ENCODE data around the gene ARL5A.
"Not testable (repeated sequence)": the region's sequence is repeated elsewhere in the genome, so short reads cannot be mapped to it uniquely, and the experiment has no call there.

ARL5A gene

DNA sequence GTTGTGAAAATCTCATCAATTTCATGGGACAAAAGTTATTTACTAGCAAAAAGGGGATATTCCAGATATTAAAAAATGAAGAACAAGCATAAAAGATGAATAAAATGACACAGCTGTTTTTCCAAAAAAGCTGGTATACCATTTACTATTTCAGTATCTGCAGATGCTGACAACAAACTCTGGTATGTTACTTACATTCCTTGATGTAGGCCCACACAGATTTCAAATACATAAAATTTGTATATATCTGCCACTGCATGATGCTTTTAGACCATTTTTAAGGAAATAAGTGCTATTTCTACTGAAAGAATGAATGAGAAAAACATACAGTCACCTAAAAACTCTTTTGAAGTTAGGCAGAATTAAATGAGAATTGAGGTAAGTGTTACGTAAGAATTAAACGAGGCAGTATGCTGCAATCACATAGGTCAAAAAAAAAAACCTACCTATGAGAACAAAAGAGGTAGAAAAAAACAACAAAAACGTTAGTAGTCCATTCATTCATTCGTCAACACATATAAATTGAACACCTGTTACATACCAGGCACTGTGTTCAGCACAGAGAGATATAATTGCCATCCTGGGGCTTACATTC, 32.5 kb downstream of the ARL5A start:
- no peak for DNase-seq (ENCODE audit: low read depth)

GRCh38 chr2:151794422-151794821, 33.8 kb downstream of the ARL5A start:
- DNase-seq (ENCODE audit: low read depth), result not testable (repeated sequence)

- DNase-seq (ENCODE audit: low read depth), result no peak
Measured at GRCh38 chr2:151793123-151793522, 35.1 kb downstream of the ARL5A start.

DNA sequence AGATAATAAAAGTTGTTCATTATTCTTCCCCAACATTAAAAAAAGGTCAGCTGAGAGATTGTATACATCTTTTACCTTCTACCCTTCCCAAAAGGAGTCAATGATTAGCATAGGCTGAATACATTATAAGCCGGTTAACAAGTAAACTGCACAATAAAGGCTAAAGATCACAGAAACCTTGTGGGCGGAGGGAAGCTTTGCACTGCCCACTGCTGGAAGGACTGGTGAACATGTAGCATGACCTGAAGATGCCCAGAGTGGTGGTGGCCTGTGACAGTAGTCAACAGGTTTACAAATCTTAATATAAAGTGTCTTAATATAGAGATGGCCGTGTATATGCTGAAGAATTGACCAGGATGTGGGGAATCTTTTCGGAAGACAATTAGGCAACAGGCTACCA, 35.6 kb downstream of the ARL5A start:
- no peak for DNase-seq (ENCODE audit: low read depth)

GRCh38 chr2:151791545-151791944, 36.7 kb downstream of the ARL5A start:
- no peak for DNase-seq (ENCODE audit: low read depth)

DNA sequence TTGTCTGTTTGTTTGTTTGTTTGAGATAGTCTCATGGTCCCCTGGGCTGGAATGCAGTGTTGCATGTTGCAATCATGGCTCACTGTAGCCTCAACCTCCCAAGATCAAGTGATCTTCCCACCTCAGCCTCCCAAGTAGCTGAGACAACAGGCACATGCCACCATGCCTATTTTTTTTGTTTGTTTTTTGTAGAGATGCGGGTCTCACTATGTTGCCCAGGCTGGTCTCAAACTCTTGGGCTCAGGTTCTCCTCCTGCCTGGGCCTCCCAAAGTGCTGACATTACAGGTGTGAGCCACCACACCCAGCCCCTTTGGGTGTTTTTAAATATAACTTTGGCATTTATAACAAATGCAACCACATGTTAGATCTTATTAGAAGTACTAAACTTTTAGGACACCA, 37.5 kb downstream of the ARL5A start:
- no peak for DNase-seq (ENCODE audit: low read depth)

DNA sequence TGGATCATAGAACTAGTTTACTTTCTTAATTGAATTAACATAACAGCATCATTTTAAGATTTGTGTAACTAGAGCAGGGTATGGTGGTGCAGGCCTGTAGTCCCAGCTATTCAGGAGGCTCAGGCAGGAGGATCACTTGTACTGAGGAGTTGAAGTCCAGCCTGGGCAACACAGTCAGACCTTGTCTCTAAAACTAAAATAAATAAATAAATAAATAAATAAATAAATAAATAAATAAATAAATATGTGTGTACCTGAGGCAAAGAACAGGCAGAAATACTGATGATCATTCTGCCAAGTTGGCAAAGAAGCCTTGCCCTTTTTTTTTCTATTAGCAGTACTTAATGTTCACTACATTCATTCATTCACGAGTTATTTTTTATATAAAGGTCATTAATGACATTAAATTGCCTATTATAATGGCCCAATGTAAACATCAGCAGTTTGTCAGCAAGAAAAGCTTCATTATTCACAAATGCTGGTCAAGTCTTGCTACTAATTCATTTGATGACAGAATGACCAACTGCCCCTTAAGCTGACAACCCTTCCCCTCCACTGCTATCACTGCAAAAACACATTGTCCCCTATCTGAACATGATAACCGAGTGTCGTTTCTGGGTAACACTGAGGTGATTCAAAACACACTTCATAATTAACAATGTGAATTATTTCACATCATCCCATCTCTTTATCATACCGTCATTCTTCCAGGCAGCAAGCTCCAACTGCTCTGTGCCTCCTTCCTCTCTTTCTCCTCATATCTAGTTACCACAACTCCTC, 39.0 kb downstream of the ARL5A start:
- no peak for DNase-seq (ENCODE audit: low read depth)

GRCh38 chr2:151786483-151786882, 41.7 kb downstream of the ARL5A start:
- DNase-seq (ENCODE audit: low read depth), result no peak

- no peak for DNase-seq (ENCODE audit: low read depth)
Measured at GRCh38 chr2:151786077-151786476, 42.1 kb downstream of the ARL5A start.

DNA sequence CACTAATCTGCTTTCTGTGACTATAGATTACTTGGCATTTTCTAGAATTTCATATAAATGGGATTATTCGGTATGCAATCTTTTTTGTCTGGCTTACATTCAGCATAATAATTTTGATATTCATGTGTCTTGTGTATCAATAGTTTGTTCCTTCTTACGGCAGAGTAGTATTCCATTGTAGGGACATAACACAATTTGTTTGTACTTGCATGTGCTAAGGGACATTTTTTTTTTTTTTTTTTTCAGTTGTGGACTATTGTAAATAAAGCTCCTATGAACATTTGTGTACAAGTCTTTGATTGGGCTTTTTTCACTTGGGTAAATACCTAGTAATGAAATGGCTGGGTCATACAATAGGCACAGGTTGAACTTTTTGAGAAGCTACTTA, 45.1 kb downstream of the ARL5A start:
- DNase-seq (ENCODE audit: low read depth), result no peak

GRCh38 chr2:151782378-151783132, 45.7 kb downstream of the ARL5A start:
- DNase-seq (ENCODE audit: low read depth), result no peak

- no peak for DNase-seq (ENCODE audit: low read depth)
Measured at GRCh38 chr2:151781642-151782041, 46.6 kb downstream of the ARL5A start.

DNA sequence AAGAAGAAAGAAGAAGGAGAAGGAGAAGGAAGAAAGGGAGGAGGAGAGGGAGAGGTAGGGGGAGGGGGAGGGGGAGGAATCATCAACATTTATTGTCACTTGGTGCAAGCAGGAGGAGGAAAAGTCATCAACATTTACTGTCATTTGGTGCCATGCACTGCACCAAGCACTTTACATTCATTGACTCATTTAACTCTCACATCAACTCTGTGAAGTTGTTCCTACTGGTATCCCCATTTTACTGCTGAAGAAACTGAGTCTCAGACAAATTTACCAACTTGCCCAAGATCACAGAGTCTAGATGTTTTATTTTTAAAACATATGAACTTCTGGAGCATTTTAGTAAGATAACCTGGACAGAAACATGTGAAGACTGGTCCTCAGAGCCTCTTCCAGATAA, 47.3 kb downstream of the ARL5A start:
- no peak for DNase-seq (ENCODE audit: low read depth)

GRCh38 chr2:151777935-151778334, 50.3 kb downstream of the ARL5A start:
- no peak for DNase-seq (ENCODE audit: low read depth)

- no peak for DNase-seq (ENCODE audit: low read depth)
Measured at GRCh38 chr2:151777487-151777886, 50.7 kb downstream of the ARL5A start.

- DNase-seq (ENCODE audit: low read depth), result no peak
Measured at GRCh38 chr2:151776367-151776766, 51.9 kb downstream of the ARL5A start.

GRCh38 chr2:151775057-151775740, 53.0 kb downstream of the ARL5A start:
- DNase-seq (ENCODE audit: low read depth), result peak; percentile 11

GRCh38 chr2:151774506-151774905, 53.7 kb downstream of the ARL5A start:
- DNase-seq (ENCODE audit: low read depth), result peak; percentile 44

DNA sequence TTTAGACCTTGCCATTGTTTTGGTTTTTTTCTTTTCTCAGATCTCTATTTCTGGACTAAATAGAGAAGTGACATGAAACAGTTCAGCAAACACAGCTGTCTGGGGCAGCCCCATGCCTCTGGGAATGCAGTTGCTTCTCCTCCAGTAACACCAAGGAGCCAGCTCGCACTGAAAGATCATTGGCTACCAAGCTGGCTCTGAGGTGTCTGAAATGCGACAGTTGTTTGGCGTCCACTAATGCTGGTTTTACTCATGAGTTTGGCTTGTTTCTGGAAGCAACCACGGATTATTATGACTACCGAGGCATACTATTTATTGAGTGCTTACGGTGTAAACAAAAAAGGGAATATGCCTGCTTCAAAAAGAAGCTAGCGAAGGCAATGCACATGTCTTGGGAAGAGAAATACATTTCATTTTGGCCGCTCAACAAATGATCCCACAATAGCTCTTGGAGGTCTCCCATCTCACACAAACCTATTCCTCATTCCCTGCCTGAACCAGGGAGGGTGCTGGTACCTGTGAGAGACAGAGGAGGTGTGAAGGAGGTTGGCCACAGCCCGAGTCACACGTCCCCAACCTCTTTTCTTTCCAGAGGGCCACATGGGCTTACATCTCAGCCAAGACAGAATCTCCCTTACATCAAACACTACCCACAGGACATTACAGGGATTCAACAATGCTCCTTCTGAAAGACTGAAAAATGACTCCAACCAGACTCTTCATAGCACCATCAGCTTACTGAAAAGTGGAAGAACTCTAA, 56.4 kb downstream of the ARL5A start:
- DNase-seq (ENCODE audit: low read depth), result peak; percentile 80

DNA sequence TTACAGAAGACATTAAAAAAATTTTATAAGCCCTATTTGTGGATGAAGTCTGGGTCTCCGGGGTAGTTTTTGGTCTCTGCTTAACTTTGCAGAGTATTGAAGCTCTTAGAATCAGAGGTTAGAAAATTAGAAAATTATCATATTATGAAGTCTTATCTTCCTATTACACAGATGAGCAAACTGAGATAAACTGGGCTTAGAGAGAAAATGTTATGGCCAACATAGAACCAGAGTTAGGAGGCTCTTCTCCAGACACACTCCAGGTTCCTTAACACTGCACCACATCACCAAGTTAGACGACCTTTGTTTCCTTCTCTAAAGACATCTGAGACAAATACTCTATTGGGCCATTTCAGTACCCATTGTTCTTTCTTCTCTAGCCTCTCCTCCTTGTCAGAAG, 57.2 kb downstream of the ARL5A start:
- no peak for DNase-seq (ENCODE audit: low read depth)

DNA sequence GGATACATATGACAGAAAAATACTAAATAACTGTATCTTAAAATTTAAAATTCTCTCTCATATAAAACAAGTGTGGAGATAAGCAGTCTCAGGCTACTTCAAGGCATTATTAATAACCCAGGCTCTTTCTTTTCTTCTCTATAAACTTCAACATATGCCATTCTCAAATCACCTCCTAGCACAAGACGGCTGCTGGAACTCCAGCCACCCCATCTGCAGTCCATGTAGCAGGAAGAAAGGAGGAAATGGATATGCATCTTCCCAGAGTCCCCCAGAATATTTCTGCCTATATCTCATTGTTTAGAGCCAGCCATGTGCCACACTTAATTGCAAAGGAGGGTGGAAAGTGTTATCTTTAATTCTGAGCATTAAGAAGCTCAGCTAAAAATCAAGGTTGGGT, 58.6 kb downstream of the ARL5A start:
- DNase-seq (ENCODE audit: low read depth), result no peak

DNA sequence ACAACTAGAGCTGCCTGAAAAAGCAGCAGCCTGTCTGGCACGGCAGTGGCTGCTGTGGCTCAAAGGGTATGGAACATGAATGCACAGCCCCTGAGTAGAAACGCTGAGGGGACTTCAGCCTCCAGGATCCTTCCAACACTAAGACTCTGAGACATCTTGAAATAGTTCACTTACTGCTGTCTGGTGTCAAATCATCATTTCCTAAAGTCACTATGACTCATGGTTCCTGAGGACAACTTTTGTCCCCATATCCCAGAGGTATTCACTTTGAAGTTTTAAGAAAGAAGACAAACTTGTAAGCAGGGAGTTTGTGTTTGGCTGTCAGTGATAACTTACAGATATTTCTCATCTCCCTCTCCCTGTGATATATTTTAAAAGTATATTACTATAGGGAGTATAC, 60.7 kb downstream of the ARL5A start:
- no peak for DNase-seq (ENCODE audit: low read depth)
